GM12873 (cell line): ENCODE results near the gene SLMAP.

Experiments
- CTCF ChIP-seq: IDR thresholded peaks from 2 replicates; pipeline ENCODE4 v1.5.1; 2012; ENCODE audit warnings: low read depth, mild to moderate bottlenecking, moderate library complexity, low read length, control low read depth; ENCODE audit not compliant: insufficient read depth; ENCODE audit errors: missing control alignments

SLMAP gene

GRCh38 chr3:57963811-57964346, 207.8 kb downstream of the SLMAP start:
- TF ChIP-seq CTCF, result no peak

- no peak for TF ChIP-seq CTCF
Observed at GRCh38 chr3:57966829-57967228, 210.7 kb downstream of the SLMAP start.

GRCh38 chr3:57967590-57967989, 211.5 kb downstream of the SLMAP start:
- TF ChIP-seq CTCF, result no peak

- TF ChIP-seq CTCF, result no peak
Observed at GRCh38 chr3:57968501-57968900, 212.4 kb downstream of the SLMAP start.

GRCh38 chr3:57971975-57972374, 215.9 kb downstream of the SLMAP start:
- TF ChIP-seq CTCF, result no peak

- TF ChIP-seq CTCF, result no peak
Observed at GRCh38 chr3:57972531-57973111, 216.5 kb downstream of the SLMAP start.

- TF ChIP-seq CTCF, result no peak
Observed at GRCh38 chr3:57973715-57974477, 217.8 kb downstream of the SLMAP start.
